CD4-positive, alpha-beta memory T cell (primary cell): ENCODE data around the gene NCBP3. TPM values are rescaled to one million over a fixed set of nuclear protein-coding genes. Genes with fewer than 3 reads are reported as not detected.

ENCODE experiments used
- CTCF ChIA-PET: fragments of 350-600 bp; sonication (Branson Sonifier 250); formaldehyde crosslinking; loops from one replicate; lab custom pipeline; 2021; ENCODE audit warnings: inconsistent platforms; ENCODE audit not compliant: partially characterized antibody; lab: Charles Lee
- POLR2A ChIA-PET: fragments of 350-600 bp; sonication (Branson Sonifier 250); formaldehyde crosslinking; loops from one replicate; lab custom pipeline; 2021; ENCODE audit not compliant: partially characterized antibody; lab: Charles Lee
- DNase-seq, 5 donors: peaks; one replicate each; pipeline versions ENCODE4 v3.0.0 to v3.0.0-alpha.2; 2020 to 2022; ENCODE audit warnings: mixed read lengths in 1 of 5
- H3K27ac ChIP-seq: one replicate; pipeline ENCODE4 v1.7.0; 2013; ENCODE audit warnings: low read depth, low read length
- H3K27me3 ChIP-seq: 2 replicates; pipeline ENCODE4 v1.7.0; 2013; ENCODE audit warnings: mild to moderate bottlenecking, low read length, moderate library complexity; ENCODE audit not compliant: insufficient read depth
- H3K36me3 ChIP-seq: 2 replicates; pipeline ENCODE4 v1.7.0; 2013; ENCODE audit warnings: mild to moderate bottlenecking, low read length, moderate library complexity; ENCODE audit not compliant: insufficient read depth
- H3K4me1 ChIP-seq: 2 replicates; pipeline ENCODE4 v1.7.0; 2013; ENCODE audit warnings: mild to moderate bottlenecking, low read length, moderate library complexity; ENCODE audit not compliant: insufficient read depth
- H3K4me3 ChIP-seq, 2 donors: one replicate each; pipeline ENCODE4 v1.7.0; 2013; ENCODE audit warnings: low read length in 2 of 2, mild to moderate bottlenecking in 1 of 2
- H3K9me3 ChIP-seq, 2 donors: one replicate each; pipeline ENCODE4 v1.7.0; 2013; ENCODE audit warnings: low read length in 2 of 2, control low read depth in 1 of 2; ENCODE audit not compliant: control insufficient read depth in 1 of 2
- H3K27ac Mint-ChIP-seq, 7 donors: one replicate each; pipeline ENCODE4 v1.8.0; 2020 to 2021; ENCODE audit warnings: mixed read lengths in 7 of 7, mild to moderate bottlenecking in 6 of 7, inconsistent platforms in 3 of 7, moderate library complexity in 3 of 7
- H3K27me3 Mint-ChIP-seq, 2 donors: one replicate each; pipeline ENCODE4 v1.8.0; 2020 to 2021; ENCODE audit warnings: mixed read lengths in 2 of 2
- H3K36me3 Mint-ChIP-seq, 2 donors: one replicate each; pipeline ENCODE4 v1.8.0; 2020 to 2021; ENCODE audit warnings: mixed read lengths in 2 of 2, inconsistent platforms in 1 of 2, mild to moderate bottlenecking in 1 of 2
- H3K4me1 Mint-ChIP-seq, 4 donors: one replicate each; pipeline ENCODE4 v1.8.0; 2020 to 2021; ENCODE audit warnings: mixed read lengths in 4 of 4, mild to moderate bottlenecking in 1 of 4
- H3K4me3 Mint-ChIP-seq, 8 donors: one replicate each; pipeline ENCODE4 v1.8.0; 2020 to 2021; ENCODE audit warnings: mixed read lengths in 8 of 8, mild to moderate bottlenecking in 7 of 8, moderate library complexity in 6 of 8, inconsistent platforms in 3 of 8
- H3K9me3 Mint-ChIP-seq, 8 donors: one replicate each; pipeline ENCODE4 v1.8.0; 2020 to 2021; ENCODE audit warnings: mixed read lengths in 8 of 8, mild to moderate bottlenecking in 5 of 8, inconsistent platforms in 3 of 8, moderate library complexity in 1 of 8
- intact Hi-C: fragments of 100-400 bp; cut with micrococcal nuclease; formaldehyde crosslinking; loops from one replicate; pipeline ENCODE4 v1.15.1; 2023
- polyA plus RNA-seq, 2 donors: library from polyadenylated mRNA; unstranded; fragments of 300-500 nt; fragmentation: Illumina TruSeq; gene quantifications; one replicate each; pipeline ENCODE4 v1.2.3, GENCODE V29; 2021
- total RNA-seq, 2 experiments: library from RNA; stranded (reverse); gene quantifications; one replicate each; pipeline ENCODE4 v1.2.3, GENCODE V29; 2021

Gene NCBP3
- total and polyA plus RNA-seq, 4 experiments from 2014 or later, result 7.7 to 66.7 (median 32.1) TPM

- H3K4me3 Mint-ChIP-seq, result no peak overlapping the region
- DNase-seq, result no peak
- peak overlapping the region in 1 of 7 donors; percentile 10 for H3K27ac Mint-ChIP-seq
- POLR2A ChIA-PET, result no interaction called here
- H3K9me3 ChIP-seq, result no peaks in the 10 kb centered on the region
- H3K36me3 ChIP-seq, result no peaks in the 10 kb centered on the region
- no peaks in the 10 kb centered on the region for H3K4me1 ChIP-seq
- H3K27ac ChIP-seq, result no peak overlapping the region
- no peak overlapping the region for H3K4me3 ChIP-seq
- CTCF ChIA-PET, result no interaction called here
- H3K4me1 Mint-ChIP-seq, result no peaks in the 10 kb centered on the region
- no peaks in the 10 kb centered on the region for H3K9me3 Mint-ChIP-seq
- no peaks in the 10 kb centered on the region for H3K27me3 Mint-ChIP-seq
- intact Hi-C loops, result no loop called here
- H3K27me3 ChIP-seq, result no peaks in the 10 kb centered on the region
- peaks cover 17 to 20% of the 10 kb centered on the region in 2 donors for H3K36me3 Mint-ChIP-seq
Observed at GRCh38 chr17:3873862-3874261, 27.8 kb upstream of the NCBP3 start.

- Mint-ChIP-seq H3K4me1 (no peaks in the 10 kb centered on the region), H3K9me3 (no peaks in the 10 kb centered on the region), H3K27me3 (no peaks in the 10 kb centered on the region), H3K27ac (peak overlapping the region in 4 of 7 donors; percentile 22 to 87 (median 63)), H3K36me3 (peaks cover 10 to 16% of the 10 kb centered on the region in 2 donors), H3K4me3 (peak overlapping the region in 2 of 8 donors; percentile 20 to 39)
- Histone ChIP-seq H3K36me3 (no peaks in the 10 kb centered on the region), H3K4me1 (no peaks in the 10 kb centered on the region), H3K27ac (no peak overlapping the region), H3K27me3 (no peaks in the 10 kb centered on the region), H3K9me3 (no peaks in the 10 kb centered on the region), H3K4me3 (no peak overlapping the region)
- DNase-seq, result no peak
- CTCF ChIA-PET, result no interaction called here
- intact Hi-C loops, result no loop called here
- POLR2A ChIA-PET, result no interaction called here
Observed at GRCh38 chr17:3870871-3871306, 24.8 kb upstream of the NCBP3 start.

- Histone ChIP-seq H3K4me3 (no peak overlapping the region), H3K36me3 (no peaks in the 10 kb centered on the region), H3K4me1 (no peaks in the 10 kb centered on the region), H3K9me3 (no peaks in the 10 kb centered on the region), H3K27me3 (no peaks in the 10 kb centered on the region), H3K27ac (no peak overlapping the region)
- Mint-ChIP-seq H3K4me1 (no peaks in the 10 kb centered on the region), H3K4me3 (no peak overlapping the region), H3K9me3 (no peaks in the 10 kb centered on the region), H3K27me3 (no peaks in the 10 kb centered on the region), H3K36me3 (peaks cover 0 to 5% of the 10 kb centered on the region in 2 donors), H3K27ac (peak overlapping the region in 2 of 7 donors; percentile 53 to 59)
- POLR2A ChIA-PET, result no interaction called here
- DNase-seq, result no peak
- intact Hi-C loops, result no loop called here
- CTCF ChIA-PET, result no interaction called here
Observed at GRCh38 chr17:3867606-3868005, 21.6 kb upstream of the NCBP3 start.

GRCh38 chr17:3867106-3867505 is 21.1 kb upstream of the NCBP3 start:
- peaks cover 0 to 5% of the 10 kb centered on the region in 2 donors for H3K36me3 Mint-ChIP-seq
- no peaks in the 10 kb centered on the region for H3K9me3 ChIP-seq
- no peaks in the 10 kb centered on the region for H3K4me1 Mint-ChIP-seq
- H3K4me3 ChIP-seq, result no peak overlapping the region
- POLR2A ChIA-PET, result no interaction called here
- intact Hi-C loops, result no loop called here
- no peak overlapping the region for H3K4me3 Mint-ChIP-seq
- no peaks in the 10 kb centered on the region for H3K36me3 ChIP-seq
- H3K4me1 ChIP-seq, result no peaks in the 10 kb centered on the region
- CTCF ChIA-PET, result no interaction called here
- H3K27ac Mint-ChIP-seq, result peak overlapping the region in 2 of 7 donors; percentile 59 to 78
- no peak overlapping the region for H3K27ac ChIP-seq
- H3K27me3 ChIP-seq, result no peaks in the 10 kb centered on the region
- H3K27me3 Mint-ChIP-seq, result no peaks in the 10 kb centered on the region
- H3K9me3 Mint-ChIP-seq, result no peaks in the 10 kb centered on the region
- no peak for DNase-seq

- H3K27me3 Mint-ChIP-seq, result no peaks in the 10 kb centered on the region
- no peaks in the 10 kb centered on the region for H3K4me1 Mint-ChIP-seq
- no peaks in the 10 kb centered on the region for H3K36me3 ChIP-seq
- H3K4me3 ChIP-seq, result no peak overlapping the region
- no peak overlapping the region for H3K27ac ChIP-seq
- intact Hi-C loops, result no loop called here
- peaks cover 0 to 5% of the 10 kb centered on the region in 2 donors for H3K36me3 Mint-ChIP-seq
- H3K4me1 ChIP-seq, result no peaks in the 10 kb centered on the region
- no peaks in the 10 kb centered on the region for H3K27me3 ChIP-seq
- H3K27ac Mint-ChIP-seq, result no peak overlapping the region
- H3K9me3 ChIP-seq, result no peaks in the 10 kb centered on the region
- H3K4me3 Mint-ChIP-seq, result no peak overlapping the region
- H3K9me3 Mint-ChIP-seq, result no peaks in the 10 kb centered on the region
- POLR2A ChIA-PET, result no interaction called here
- no peak for DNase-seq
- CTCF ChIA-PET, result no interaction called here
Observed at GRCh38 chr17:3866276-3866675, 20.2 kb upstream of the NCBP3 start.

GRCh38 chr17:3865176-3865575 is 19.1 kb upstream of the NCBP3 start:
- Mint-ChIP-seq H3K36me3 (peaks cover 0 to 5% of the 10 kb centered on the region in 2 donors), H3K4me1 (no peaks in the 10 kb centered on the region), H3K4me3 (no peak overlapping the region), H3K27ac (no peak overlapping the region), H3K27me3 (no peaks in the 10 kb centered on the region), H3K9me3 (no peaks in the 10 kb centered on the region)
- no peak overlapping the region for H3K4me3 ChIP-seq
- no peaks in the 10 kb centered on the region for H3K9me3 ChIP-seq
- no peak overlapping the region for H3K27ac ChIP-seq
- CTCF ChIA-PET, result interaction anchor here (1.0 to 3.2 kb wide), 9 partner anchors 13 to 210 kb away, joined by 3 to 22 read pairs (median 7); no protein-coding TSS in a partner anchor
- POLR2A ChIA-PET, result no interaction called here
- H3K4me1 ChIP-seq, result no peaks in the 10 kb centered on the region
- DNase-seq, result no peak
- intact Hi-C loops, result no loop called here
- no peaks in the 10 kb centered on the region for H3K27me3 ChIP-seq
- H3K36me3 ChIP-seq, result peaks cover 4% of the 10 kb centered on the region

GRCh38 chr17:3864534-3864933 is 18.5 kb upstream of the NCBP3 start:
- no peaks in the 10 kb centered on the region for H3K9me3 Mint-ChIP-seq
- H3K4me1 Mint-ChIP-seq, result no peaks in the 10 kb centered on the region
- CTCF ChIA-PET, result interaction anchor here (1.0 to 3.2 kb wide), 10 partner anchors 14 to 211 kb away, joined by 3 to 22 read pairs (median 7); no protein-coding TSS in a partner anchor
- intact Hi-C loops, result loop anchor here (5.0 kb wide), 1 partner anchor 48 kb away; no protein-coding TSS in a partner anchor
- no peak overlapping the region for H3K27ac ChIP-seq
- H3K36me3 ChIP-seq, result peaks cover 4% of the 10 kb centered on the region
- no peak for DNase-seq
- H3K36me3 Mint-ChIP-seq, result peaks cover 0 to 5% of the 10 kb centered on the region in 2 donors
- no peaks in the 10 kb centered on the region for H3K27me3 Mint-ChIP-seq
- H3K4me3 Mint-ChIP-seq, result no peak overlapping the region
- no peaks in the 10 kb centered on the region for H3K27me3 ChIP-seq
- POLR2A ChIA-PET, result no interaction called here
- no peak overlapping the region for H3K4me3 ChIP-seq
- no peak overlapping the region for H3K27ac Mint-ChIP-seq
- H3K4me1 ChIP-seq, result no peaks in the 10 kb centered on the region
- no peaks in the 10 kb centered on the region for H3K9me3 ChIP-seq
